Loucy (cell line): ENCODE data around the gene GPATCH2L.

Experiments
- CTCF ChIP-seq: fragments of 200-600 bp; sonication (generic); conservative IDR thresholded peaks from 2 replicates; pipeline ENCODE4 v1.5.1; 2014; ENCODE audit warnings: mild to moderate bottlenecking, antibody characterized with exemption, low read length
- EZH2phosphoT487 ChIP-seq: fragments of 200-600 bp; IDR thresholded peaks from 2 replicates; pipeline ENCODE4 v1.6.1; 2018; ENCODE audit warnings: antibody characterized with exemption, mild to moderate bottlenecking, moderate library complexity, borderline replicate concordance

GRCh38 chr14:76250302-76250701 lies 98.6 kb downstream of the GPATCH2L start:
- no peak for TF ChIP-seq CTCF
- no peak for TF ChIP-seq EZH2phosphoT487
